Measurements from ENCODE around the gene CTU2.

GRCh38 chr16:88739977-88740726, 33.8 kb downstream of the CTU2 start:
- TF ChIP-seq ZNF121 (tag by site-specific recombination; IDR thresholded peaks at IDR 0.05) (no peak), ZNF138 (tag by site-specific recombination; IDR thresholded peaks at IDR 0.05; ENCODE audit: borderline replicate concordance) (no peak), CTCF (tag by site-specific recombination; IDR thresholded peaks at IDR 0.05) (no peak), SP2 (tag by site-specific recombination; IDR thresholded peaks at IDR 0.05) (no peak), RBAK (tag by site-specific recombination; IDR thresholded peaks at IDR 0.05) (no peak), REST (tag by site-specific recombination; IDR thresholded peaks at IDR 0.05) (no peak), HIC1 (tag by site-specific recombination; IDR thresholded peaks at IDR 0.05) (0 out of 2 replicates have a peak, but pooled peaks have one; percentile 11), EGR2 (tag by site-specific recombination; IDR thresholded peaks at IDR 0.05; ENCODE audit: low read depth) (no peak), ZNF660 (tag by site-specific recombination; IDR thresholded peaks at IDR 0.05) (no peak), ZNF423 (tag by site-specific recombination; IDR thresholded peaks at IDR 0.05) (no peak)

Measured in HEK293 (cell line).